K562 (cell line): Measurements from ENCODE around the gene ANKMY1.

Experiments
- ARID3A ChIP-seq: IDR thresholded peaks from 2 replicates; pipeline ENCODE4 v1.6.1; 2012; ENCODE audit warnings: low read depth, low read length, improper control_type of control experiment, borderline replicate concordance
- BMI1 ChIP-seq: fragments of 150-350 bp; IDR thresholded peaks from 2 replicates; pipeline ENCODE4 v1.6.1; 2014; ENCODE audit warnings: low read length
- GMEB1 ChIP-seq: fragments of 250-450 bp; sonication (Bioruptor Pico); IDR thresholded peaks from 2 replicates; pipeline ENCODE4 v1.4.0; 2020; ENCODE audit warnings: mild to moderate bottlenecking
- ID3 ChIP-seq, 2 experiments: fragments of 250-450 bp in 1 of 2; fragments of 450-650 bp in 1 of 2; sonication (Bioruptor Pico) in 1 of 2; IDR thresholded peaks; 2 replicates each; pipeline versions ENCODE4 v1.6.1 to v1.8.0; 2016 to 2021; ENCODE audit warnings: mild to moderate bottlenecking in 2 of 2, moderate library complexity in 2 of 2, missing compliant biosample characterization in 1 of 2, missing genetic modification characterization in 1 of 2
- IRF2 ChIP-seq: sonication (generic); formaldehyde crosslinking; IDR thresholded peaks from 2 replicates; pipeline ENCODE4 v1.8.1; 2022; ENCODE audit warnings: mild to moderate bottlenecking, missing genetic modification reagents
- JUND ChIP-seq, 2 experiments: IDR thresholded peaks; 2 replicates in 1 of 2; 3 replicates in 1 of 2; pipeline ENCODE4 v1.6.1; 2011; ENCODE audit warnings: borderline replicate concordance in 2 of 2, low read depth in 2 of 2, low read length in 2 of 2, improper control_type of control experiment in 1 of 2, missing biosample characterization in 1 of 2, missing genetic modification characterization in 1 of 2, missing genetic modification reagents in 1 of 2
- SNRNP70 ChIP-seq: fragments of 200-400 bp; formaldehyde crosslinking; optimal IDR thresholded peaks from 2 replicates; pipeline ENCODE3; 2017; ENCODE audit warnings: low read depth, low read length
- TRIM28 ChIP-seq: fragments of 450-650 bp; IDR thresholded peaks from 2 replicates; pipeline ENCODE4 v1.6.1; 2017
- ZBTB8A ChIP-seq: fragments of 450-650 bp; IDR thresholded peaks from 2 replicates; pipeline ENCODE4 v1.6.1; 2018; ENCODE audit warnings: mild to moderate bottlenecking, moderate library complexity; ENCODE audit not compliant: partially characterized antibody
- ZMIZ1 ChIP-seq, 2 experiments: fragments of 150-350 bp in 1 of 2; IDR thresholded peaks; 2 replicates each; pipeline ENCODE4 v1.6.1; 2012 to 2016; ENCODE audit warnings: low read depth in 2 of 2, low read length in 2 of 2, mild to moderate bottlenecking in 1 of 2, moderate library complexity in 1 of 2
- ZNF282 ChIP-seq: sonication (generic); formaldehyde crosslinking; IDR thresholded peaks from 2 replicates; pipeline ENCODE4 v1.8.1; 2023; ENCODE audit warnings: missing genetic modification reagents
- TF ChIP-seq, protein P1 (sequence below): sonication (generic); formaldehyde crosslinking; IDR thresholded peaks from 2 replicates; pipeline ENCODE4 v1.8.1; 2022; ENCODE audit warnings: missing genetic modification reagents
- TF ChIP-seq, protein P2 (sequence below): sonication (generic); formaldehyde crosslinking; IDR thresholded peaks from 2 replicates; pipeline ENCODE4 v1.8.0; 2023; ENCODE audit warnings: mild to moderate bottlenecking, missing genetic modification reagents

DNA sequence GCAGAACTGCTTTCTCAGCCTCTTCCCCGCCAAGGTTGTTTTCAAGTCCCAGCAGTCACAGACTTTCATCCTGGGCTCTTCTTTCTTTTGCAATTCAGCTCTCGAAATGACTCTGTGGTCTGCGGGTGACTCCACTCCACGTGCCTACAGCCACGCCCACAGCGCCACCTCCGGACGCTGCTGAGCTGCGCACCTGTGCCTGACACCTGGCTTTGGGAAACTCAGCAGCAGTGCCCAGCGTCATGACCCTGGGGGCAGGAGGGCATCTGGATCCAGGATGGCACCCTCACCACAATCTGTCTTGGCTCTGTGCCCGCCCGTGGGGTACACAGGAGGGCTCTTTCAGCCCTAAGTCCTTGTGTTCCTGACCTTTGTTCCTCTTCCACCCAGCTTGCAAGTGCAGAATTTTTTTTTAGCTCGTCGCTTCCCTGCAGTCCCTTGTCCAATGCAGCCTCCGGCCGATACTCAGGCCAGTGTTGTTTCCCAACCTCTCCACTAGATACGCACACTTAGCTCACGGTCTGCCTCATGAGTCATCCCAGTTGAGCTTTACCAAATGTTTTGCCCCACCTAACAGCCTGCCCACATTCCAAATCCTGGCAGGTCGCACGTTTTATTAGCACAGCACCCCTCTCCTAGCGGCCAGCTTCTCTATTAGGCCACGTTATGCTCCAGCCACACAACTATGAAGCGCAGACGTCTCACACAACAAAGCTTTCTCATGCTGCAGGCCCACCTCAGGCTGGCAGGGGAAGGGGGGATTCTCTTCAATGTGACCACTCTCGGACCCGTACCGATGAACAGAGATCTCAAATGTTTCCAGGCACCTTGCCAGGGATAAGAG lies 22.2 kb upstream of the ANKMY1 start:
- TF ChIP-seq, protein P1, sequence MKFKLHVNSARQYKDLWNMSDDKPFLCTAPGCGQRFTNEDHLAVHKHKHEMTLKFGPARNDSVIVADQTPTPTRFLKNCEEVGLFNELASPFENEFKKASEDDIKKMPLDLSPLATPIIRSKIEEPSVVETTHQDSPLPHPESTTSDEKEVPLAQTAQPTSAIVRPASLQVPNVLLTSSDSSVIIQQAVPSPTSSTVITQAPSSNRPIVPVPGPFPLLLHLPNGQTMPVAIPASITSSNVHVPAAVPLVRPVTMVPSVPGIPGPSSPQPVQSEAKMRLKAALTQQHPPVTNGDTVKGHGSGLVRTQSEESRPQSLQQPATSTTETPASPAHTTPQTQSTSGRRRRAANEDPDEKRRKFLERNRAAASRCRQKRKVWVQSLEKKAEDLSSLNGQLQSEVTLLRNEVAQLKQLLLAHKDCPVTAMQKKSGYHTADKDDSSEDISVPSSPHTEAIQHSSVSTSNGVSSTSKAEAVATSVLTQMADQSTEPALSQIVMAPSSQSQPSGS = no peak
- no peak for TF ChIP-seq ID3 (CRISPR knock-in tag; IDR thresholded peaks at IDR 0.05)
- no peak for TF ChIP-seq ID3 (tag; IDR thresholded peaks at IDR 0.05)
- TF ChIP-seq, protein P2, sequence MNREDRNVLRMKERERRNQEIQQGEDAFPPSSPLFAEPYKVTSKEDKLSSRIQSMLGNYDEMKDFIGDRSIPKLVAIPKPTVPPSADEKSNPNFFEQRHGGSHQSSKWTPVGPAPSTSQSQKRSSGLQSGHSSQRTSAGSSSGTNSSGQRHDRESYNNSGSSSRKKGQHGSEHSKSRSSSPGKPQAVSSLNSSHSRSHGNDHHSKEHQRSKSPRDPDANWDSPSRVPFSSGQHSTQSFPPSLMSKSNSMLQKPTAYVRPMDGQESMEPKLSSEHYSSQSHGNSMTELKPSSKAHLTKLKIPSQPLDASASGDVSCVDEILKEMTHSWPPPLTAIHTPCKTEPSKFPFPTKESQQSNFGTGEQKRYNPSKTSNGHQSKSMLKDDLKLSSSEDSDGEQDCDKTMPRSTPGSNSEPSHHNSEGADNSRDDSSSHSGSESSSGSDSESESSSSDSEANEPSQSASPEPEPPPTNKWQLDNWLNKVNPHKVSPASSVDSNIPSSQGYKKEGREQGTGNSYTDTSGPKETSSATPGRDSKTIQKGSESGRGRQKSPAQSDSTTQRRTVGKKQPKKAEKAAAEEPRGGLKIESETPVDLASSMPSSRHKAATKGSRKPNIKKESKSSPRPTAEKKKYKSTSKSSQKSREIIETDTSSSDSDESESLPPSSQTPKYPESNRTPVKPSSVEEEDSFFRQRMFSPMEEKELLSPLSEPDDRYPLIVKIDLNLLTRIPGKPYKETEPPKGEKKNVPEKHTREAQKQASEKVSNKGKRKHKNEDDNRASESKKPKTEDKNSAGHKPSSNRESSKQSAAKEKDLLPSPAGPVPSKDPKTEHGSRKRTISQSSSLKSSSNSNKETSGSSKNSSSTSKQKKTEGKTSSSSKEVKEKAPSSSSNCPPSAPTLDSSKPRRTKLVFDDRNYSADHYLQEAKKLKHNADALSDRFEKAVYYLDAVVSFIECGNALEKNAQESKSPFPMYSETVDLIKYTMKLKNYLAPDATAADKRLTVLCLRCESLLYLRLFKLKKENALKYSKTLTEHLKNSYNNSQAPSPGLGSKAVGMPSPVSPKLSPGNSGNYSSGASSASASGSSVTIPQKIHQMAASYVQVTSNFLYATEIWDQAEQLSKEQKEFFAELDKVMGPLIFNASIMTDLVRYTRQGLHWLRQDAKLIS (CRISPR knock-in tag) = no peak
- no peak for TF ChIP-seq ZNF282 (CRISPR knock-in tag)
- TF ChIP-seq ZMIZ1 (IDR thresholded peaks at IDR 0.05; ENCODE audit: low read depth in 2 of 2, low read length in 2 of 2) = no peak
- no peak for TF ChIP-seq TRIM28
- no peak for TF ChIP-seq ZBTB8A
- TF ChIP-seq ARID3A = no peak
- no peak for TF ChIP-seq IRF2
- no peak for TF ChIP-seq SNRNP70
- TF ChIP-seq GMEB1 = no peak
- peak; percentile 66; the same call in 1 of the 2 replicates for TF ChIP-seq JUND (IDR thresholded peaks at IDR 0.05; ENCODE audit: borderline replicate concordance, low read depth, low read length)
- TF ChIP-seq JUND (tag; IDR thresholded peaks at IDR 0.05; ENCODE audit: borderline replicate concordance, low read depth, low read length) = peak; percentile 28; the same call in 1 of the 3 replicates
- no peak for TF ChIP-seq BMI1
